Psoas muscle (tissue), 8 donors: Measurements from ENCODE around the gene MORN1. TPM values are rescaled to one million over a fixed set of nuclear protein-coding genes. Genes with fewer than 3 reads are reported as not detected.

Experiments
- ATAC-seq, 4 donors: fragments of 200-7000 bp; cut with Tn5 transposase; one replicate each; pipeline ENCODE4 v1.9.1; 2020; ENCODE audit warnings: moderate library complexity in 3 of 4, mild to moderate bottlenecking in 2 of 4
- DNase-seq, 2 donors: peaks; one replicate each; pipeline ENCODE4 v3.0.0-alpha.2; 2020
- H3K27ac ChIP-seq: fragments of 200-600 bp; one replicate; pipeline ENCODE4 v1.8.0; 2022
- H3K27me3 ChIP-seq, 3 donors: fragments of 200-600 bp in 1 of 3; one replicate each; pipeline versions ENCODE4 v1.6.1 to v1.8.0; 2013 to 2022; ENCODE audit warnings: low read length in 2 of 3, mild to moderate bottlenecking in 2 of 3, moderate library complexity in 1 of 3; ENCODE audit not compliant: insufficient read depth in 3 of 3
- H3K36me3 ChIP-seq, 2 donors: fragments of 200-600 bp in 1 of 2; one replicate each; pipeline versions ENCODE4 v1.6.1 to v1.8.0; 2013 to 2022; ENCODE audit warnings: low read depth in 1 of 2, mild to moderate bottlenecking in 1 of 2, moderate library complexity in 1 of 2; ENCODE audit not compliant: insufficient read depth in 1 of 2
- H3K4me1 ChIP-seq: fragments of 200-600 bp; one replicate; pipeline ENCODE4 v1.8.0; 2022
- H3K4me3 ChIP-seq: fragments of 200-600 bp; one replicate; pipeline ENCODE4 v1.8.0; 2022; ENCODE audit warnings: mild to moderate bottlenecking
- H3K9me3 ChIP-seq: fragments of 200-600 bp; one replicate; pipeline ENCODE4 v1.8.0; 2022
- WGBS, 3 donors: extraction: QIAGEN DNeasy Blood & Tissue Kit; methylation state at CpG; one replicate each; pipeline versions ENCODE4 v1.1.6 to v1.1.7; 2013; 5-methylcytosine and 5-hydroxymethylcytosine counted together
- intact Hi-C, 2 donors: fragments of 100-400 bp; cut with DNase I; formaldehyde crosslinking; loops; one replicate each; pipeline versions ENCODE4 v1.11.0 to v1.14.2; 2022
- polyA plus RNA-seq, 3 donors: library from polyadenylated mRNA; stranded (reverse); fragments of 200-250 nt; gene quantifications; one replicate each; pipeline ENCODE4 v1.2.3, GENCODE V29; 2013
- total RNA-seq, 4 donors: library from RNA; stranded (reverse); fragmentation: NEBNext Ultra II Directional in 2 of 4; extraction: Animal tissue kit (Norgen Biotek cat#: 25700) in 2 of 4; gene quantifications; one replicate each; pipeline versions ENCODE4 v1.2.1 to v1.2.4, GENCODE V29; 2021 to 2023
- TF ChIP-seq, protein P1 (sequence below): fragments of 200-600 bp; IDR thresholded peaks from one replicate; pipeline ENCODE4 v1.8.0; 2022; ENCODE audit warnings: antibody characterized with exemption
- donor health status: healthy with polysubstance abuse.
- donor health status: DM: no; HTN: no; CAD: no; lungs with moderate emphysema.
- donor health status: Bipolar disorder and iron deficiency.
- donor health status: healthy.
- donor health status: DM: yes; HTN: yes; CAD: no.
- donor health status: DM: no; HTN: no; CAD: no.
- donor health status: DM: no; HTN: no; CAD: no.
- donor health status: DM: yes; HTN: yes; CAD: no.

MORN1 gene
- total and polyA plus RNA-seq, 7 donors: 1.2 to 7.3 (median 4.2) TPM

- Histone ChIP-seq H3K9me3 (no peaks in the 10 kb centered on the region), H3K4me3 (no peak overlapping the region), H3K27me3 (peaks cover 0 to 8% (median 3%) of the 10 kb centered on the region in 3 donors), H3K36me3 (peaks cover 0 to 29% of the 10 kb centered on the region in 2 donors), H3K27ac (peak overlapping the region; percentile 36), H3K4me1 (peaks cover 16% of the 10 kb centered on the region)
- 40 to 59% (median 47%) methylated on average over 14 to 21 of the region's 21 CpGs for WGBS, 3 donors
- DNase-seq (peak; percentile 77 to 81), ATAC-seq (peak in 3 of 4 donors; percentile 22 to 50 (median 27))
- intact Hi-C loops: loop anchor here in 1 of 2 donors (5.0 kb wide), 1 partner anchor 114 kb away; no protein-coding TSS in a partner anchor
- TF ChIP-seq, protein P1, sequence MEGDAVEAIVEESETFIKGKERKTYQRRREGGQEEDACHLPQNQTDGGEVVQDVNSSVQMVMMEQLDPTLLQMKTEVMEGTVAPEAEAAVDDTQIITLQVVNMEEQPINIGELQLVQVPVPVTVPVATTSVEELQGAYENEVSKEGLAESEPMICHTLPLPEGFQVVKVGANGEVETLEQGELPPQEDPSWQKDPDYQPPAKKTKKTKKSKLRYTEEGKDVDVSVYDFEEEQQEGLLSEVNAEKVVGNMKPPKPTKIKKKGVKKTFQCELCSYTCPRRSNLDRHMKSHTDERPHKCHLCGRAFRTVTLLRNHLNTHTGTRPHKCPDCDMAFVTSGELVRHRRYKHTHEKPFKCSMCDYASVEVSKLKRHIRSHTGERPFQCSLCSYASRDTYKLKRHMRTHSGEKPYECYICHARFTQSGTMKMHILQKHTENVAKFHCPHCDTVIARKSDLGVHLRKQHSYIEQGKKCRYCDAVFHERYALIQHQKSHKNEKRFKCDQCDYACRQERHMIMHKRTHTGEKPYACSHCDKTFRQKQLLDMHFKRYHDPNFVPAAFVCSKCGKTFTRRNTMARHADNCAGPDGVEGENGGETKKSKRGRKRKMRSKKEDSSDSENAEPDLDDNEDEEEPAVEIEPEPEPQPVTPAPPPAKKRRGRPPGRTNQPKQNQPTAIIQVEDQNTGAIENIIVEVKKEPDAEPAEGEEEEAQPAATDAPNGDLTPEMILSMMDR: no peak
These were observed 79.9 kb downstream of the MORN1 start for GRCh38 chr1:2311184-2312032.

- WGBS, 3 donors: 49 to 55% (median 54%) methylated on average over 26 to 28 of the region's 28 CpGs
- peak; percentile 67 to 73 for DNase-seq
- peaks cover 0 to 8% (median under 1%) of the 10 kb centered on the region in 3 donors for H3K27me3 ChIP-seq
- peak overlapping the region; percentile 36 for H3K27ac ChIP-seq
- peaks cover 16% of the 10 kb centered on the region for H3K4me1 ChIP-seq
- no peaks in the 10 kb centered on the region for H3K9me3 ChIP-seq
- TF ChIP-seq, protein P1: no peak
- intact Hi-C loops: loop anchor here in 1 of 2 donors (5.0 kb wide), 1 partner anchor 113 kb away; no protein-coding TSS in a partner anchor
- no peak for ATAC-seq
- H3K36me3 ChIP-seq: peaks cover 0 to 38% of the 10 kb centered on the region in 2 donors
- no peak overlapping the region for H3K4me3 ChIP-seq
These were observed 80.8 kb downstream of the MORN1 start for GRCh38 chr1:2310332-2311183.

DNA sequence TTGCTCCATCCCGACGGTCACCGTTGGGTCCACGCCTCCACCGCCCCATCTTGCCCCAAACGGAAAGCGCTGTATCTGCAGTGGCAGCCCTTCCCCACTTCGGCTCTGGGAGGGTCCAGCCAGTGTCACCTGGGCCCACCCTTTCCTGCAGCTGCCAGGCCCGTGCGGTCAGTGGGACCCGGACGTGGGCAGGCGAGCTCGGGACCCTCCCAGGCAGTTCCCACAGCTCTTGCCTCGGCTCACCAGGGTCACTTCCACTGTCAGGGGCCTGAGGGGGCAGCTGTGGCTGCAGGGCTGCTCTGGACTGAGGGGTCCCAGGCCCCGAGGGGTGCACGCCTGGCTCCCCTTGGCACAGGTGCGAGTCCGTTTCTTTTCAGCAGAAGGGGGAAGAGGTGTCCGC is 82.5 kb downstream of the MORN1 start:
- Histone ChIP-seq H3K9me3 (no peaks in the 10 kb centered on the region), H3K4me3 (no peak overlapping the region), H3K4me1 (peaks cover 6% of the 10 kb centered on the region), H3K27me3 (no peaks in the 10 kb centered on the region), H3K36me3 (peaks cover 3 to 54% of the 10 kb centered on the region in 2 donors), H3K27ac (no peak overlapping the region)
- ATAC-seq (no peak), DNase-seq (no peak)
- TF ChIP-seq, protein P1: no peak
- intact Hi-C loops: loop anchor here in 1 of 2 donors (10.0 kb wide), 1 partner anchor 74 kb away; no protein-coding TSS in a partner anchor
- 87 to 94% (median 92%) methylated on average over 19 to 20 of the region's 20 CpGs for whole genome bisulfite sequencing, 3 donors

- Histone ChIP-seq H3K9me3 (no peaks in the 10 kb centered on the region), H3K27ac (no peak overlapping the region), H3K4me3 (no peak overlapping the region), H3K27me3 (no peaks in the 10 kb centered on the region), H3K4me1 (peaks cover 3% of the 10 kb centered on the region), H3K36me3 (peaks cover 3 to 61% of the 10 kb centered on the region in 2 donors)
- no peak for ATAC-seq
- DNase-seq: no peak
- intact Hi-C loops: loop anchor here in 1 of 2 donors (10.0 kb wide), 1 partner anchor 73 kb away; no protein-coding TSS in a partner anchor
- 92 to 95% (median 95%) methylated on average over 15 of the region's 15 CpGs for WGBS, 3 donors
- TF ChIP-seq, protein P1: no peak
These were observed 83.4 kb downstream of the MORN1 start for GRCh38 chr1:2307972-2308371.
